Erythroblast (primary cell): ENCODE measurements around the gene THAP10.

Source experiments
- GATA1 ChIP-seq: IDR thresholded peaks from 2 replicates; pipeline ENCODE4 v1.6.1; 2011; ENCODE audit warnings: low read depth, mild to moderate bottlenecking, control low read depth, low read length, moderate library complexity
- POLR2A ChIP-seq: IDR thresholded peaks from 2 replicates; pipeline ENCODE4 v1.6.1; 2011; ENCODE audit warnings: mild to moderate bottlenecking, low read length

DNA sequence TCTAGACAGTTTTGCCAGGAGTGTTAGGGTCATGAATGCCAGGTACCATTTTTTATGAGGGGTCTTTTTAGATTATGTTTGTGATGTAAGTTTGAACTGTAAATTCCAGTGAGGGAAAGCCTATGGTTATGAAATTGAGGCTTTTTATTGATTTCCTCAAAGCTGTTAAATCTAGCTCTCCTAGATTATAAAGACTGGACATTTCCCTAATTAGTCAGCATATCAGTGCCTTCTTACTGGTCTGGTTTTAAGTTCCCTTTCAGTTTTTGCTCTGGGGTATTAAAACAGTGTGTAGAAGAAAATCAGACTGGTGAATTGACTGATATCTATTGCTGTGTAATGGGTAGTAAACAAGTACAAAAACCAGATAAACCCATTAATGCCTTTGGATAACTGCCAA lies 39.6 kb upstream of the THAP10 start:
- TF ChIP-seq POLR2A (no peak), GATA1 (no peak)
